Inflammatory macrophage treated with lipopolysaccharide for 4 hours (primary cell): ENCODE measurements around the gene CUTA.

Experiments used
- DNase-seq: peaks from one replicate; pipeline ENCODE4 v3.0.0-alpha.2; 2020

The CUTA gene

GRCh38 chr6:33438978-33439594, 21.2 kb upstream of the CUTA start:
- DNase-seq, result no peak

GRCh38 chr6:33437666-33438065, 19.8 kb upstream of the CUTA start:
- no peak for DNase-seq

- DNase-seq, result peak; percentile 72
These were observed 17.1 kb upstream of the CUTA start for GRCh38 chr6:33434961-33435360.

- DNase-seq, result no peak
These were observed 15.8 kb upstream of the CUTA start for GRCh38 chr6:33433544-33434191.

- no peak for DNase-seq
These were observed 15.2 kb upstream of the CUTA start for GRCh38 chr6:33433001-33433543.

DNA sequence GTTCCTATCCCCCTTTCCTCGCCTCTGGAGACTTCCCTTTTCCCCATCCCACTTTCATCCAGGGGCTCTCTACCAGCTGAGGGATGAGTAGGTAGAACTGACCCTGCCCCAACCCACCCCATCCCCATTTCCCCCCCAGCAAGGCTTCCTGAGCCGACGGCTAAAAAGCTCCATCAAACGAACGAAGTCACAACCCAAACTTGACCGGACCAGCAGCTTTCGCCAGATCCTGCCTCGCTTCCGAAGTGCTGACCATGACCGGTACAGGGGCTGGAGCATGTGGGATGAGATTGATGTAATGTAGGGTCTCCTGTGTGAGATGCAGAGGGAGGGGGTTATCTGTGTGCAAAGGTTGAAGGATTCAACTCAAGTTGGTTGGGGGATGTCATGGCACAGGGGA, 14.6 kb upstream of the CUTA start:
- no peak for DNase-seq

- no peak for DNase-seq
These were observed 14.1 kb upstream of the CUTA start for GRCh38 chr6:33431880-33432541.

DNA sequence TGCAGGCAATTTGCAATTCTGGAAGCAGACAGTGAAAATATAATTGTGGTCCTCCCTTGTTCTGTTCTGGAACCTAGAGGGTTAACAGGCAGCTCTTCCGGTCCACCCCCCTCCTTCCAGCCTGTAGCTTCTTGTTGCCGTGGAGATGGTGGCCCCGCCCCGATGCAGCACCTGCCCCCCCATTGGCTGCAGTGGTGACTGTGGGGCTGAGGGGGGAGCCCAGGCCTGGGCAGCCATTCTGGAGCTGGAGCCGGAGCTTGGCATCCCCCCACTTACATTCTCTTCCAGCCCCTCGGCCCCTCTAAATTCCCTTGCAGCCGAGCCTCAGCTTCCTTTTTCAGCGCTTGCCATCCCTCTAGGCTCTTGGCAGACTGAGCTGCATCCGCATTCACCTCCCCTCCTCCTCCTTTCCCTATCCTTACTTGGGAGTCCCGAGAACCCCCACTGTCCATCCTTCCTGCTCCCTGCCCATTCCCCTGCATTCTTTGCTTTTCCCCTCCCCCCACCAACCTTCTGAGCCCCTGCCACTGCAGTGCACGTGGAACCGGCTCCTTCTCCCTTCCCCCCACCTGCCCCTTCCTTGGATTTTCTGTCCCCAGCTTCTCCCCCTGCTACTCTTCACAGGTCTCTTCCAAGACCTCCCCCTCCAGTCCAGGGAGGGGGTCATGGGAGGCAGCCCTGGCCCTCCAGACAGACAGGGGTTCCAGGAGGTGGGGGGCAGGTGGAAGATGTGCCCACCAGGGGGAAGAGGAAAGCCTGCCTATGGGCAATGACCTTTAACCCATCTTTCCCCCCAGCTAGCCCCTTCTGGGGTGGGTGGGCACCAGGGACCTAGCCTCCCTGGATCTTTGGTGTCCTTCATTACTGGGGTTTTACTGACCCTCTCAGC, 13.3 kb upstream of the CUTA start:
- peak; percentile 35 for DNase-seq

- DNase-seq, result no peak
These were observed 12.4 kb upstream of the CUTA start for GRCh38 chr6:33430334-33430733.

DNA sequence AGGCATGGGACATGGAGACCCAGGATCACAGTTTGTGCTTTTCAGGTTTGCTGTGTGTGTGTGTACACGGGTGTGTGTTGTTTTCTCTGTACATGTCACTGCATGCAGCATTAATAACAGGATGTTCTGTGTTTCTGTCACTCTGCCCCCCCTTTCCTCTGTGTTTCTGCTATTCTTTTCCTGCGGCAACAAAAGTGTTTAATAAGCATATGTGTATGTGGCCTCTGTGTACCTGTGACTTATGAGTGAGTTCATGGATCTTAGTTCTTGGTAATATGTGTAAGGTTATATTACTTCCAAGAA, 11.8 kb upstream of the CUTA start:
- DNase-seq, result no peak

DNA sequence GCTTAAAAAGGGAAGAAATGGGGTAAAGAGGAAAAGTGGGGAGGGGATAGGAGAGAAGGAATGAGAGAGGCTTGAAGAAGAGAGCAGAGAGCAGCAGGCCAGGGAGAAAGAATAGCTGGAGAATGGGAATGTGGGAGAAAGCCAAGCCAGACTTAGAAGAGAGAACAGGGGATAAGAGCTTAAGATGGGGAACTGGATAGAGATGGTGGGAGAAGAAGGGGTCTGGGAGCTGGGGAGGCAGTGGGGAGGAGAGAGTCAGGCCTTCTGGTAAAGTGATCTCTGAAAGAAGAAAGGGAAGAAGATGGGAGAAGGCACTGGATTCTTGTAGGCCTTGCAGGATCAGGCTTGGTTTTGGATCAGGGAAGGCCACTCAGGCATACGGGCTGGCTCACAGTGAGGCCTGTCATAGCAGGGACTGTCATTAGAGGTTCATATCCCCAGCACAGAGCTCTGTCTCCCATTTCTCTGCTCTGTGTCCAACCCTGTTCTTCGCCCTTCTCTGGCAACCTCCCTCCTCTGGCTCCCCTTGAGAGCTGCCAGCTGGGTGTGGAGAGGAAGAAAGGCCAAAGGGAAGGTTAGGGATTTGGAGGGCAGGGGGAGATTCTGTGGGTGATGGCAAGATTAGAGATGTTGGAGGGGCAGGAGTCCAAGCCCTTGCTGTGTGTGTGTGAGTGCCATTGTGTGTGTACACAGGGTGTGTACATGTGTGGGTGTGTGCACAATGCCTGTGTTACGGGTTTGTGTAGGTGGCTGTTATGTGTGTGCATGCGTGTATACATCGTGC, 11.3 kb upstream of the CUTA start:
- no peak for DNase-seq

DNA sequence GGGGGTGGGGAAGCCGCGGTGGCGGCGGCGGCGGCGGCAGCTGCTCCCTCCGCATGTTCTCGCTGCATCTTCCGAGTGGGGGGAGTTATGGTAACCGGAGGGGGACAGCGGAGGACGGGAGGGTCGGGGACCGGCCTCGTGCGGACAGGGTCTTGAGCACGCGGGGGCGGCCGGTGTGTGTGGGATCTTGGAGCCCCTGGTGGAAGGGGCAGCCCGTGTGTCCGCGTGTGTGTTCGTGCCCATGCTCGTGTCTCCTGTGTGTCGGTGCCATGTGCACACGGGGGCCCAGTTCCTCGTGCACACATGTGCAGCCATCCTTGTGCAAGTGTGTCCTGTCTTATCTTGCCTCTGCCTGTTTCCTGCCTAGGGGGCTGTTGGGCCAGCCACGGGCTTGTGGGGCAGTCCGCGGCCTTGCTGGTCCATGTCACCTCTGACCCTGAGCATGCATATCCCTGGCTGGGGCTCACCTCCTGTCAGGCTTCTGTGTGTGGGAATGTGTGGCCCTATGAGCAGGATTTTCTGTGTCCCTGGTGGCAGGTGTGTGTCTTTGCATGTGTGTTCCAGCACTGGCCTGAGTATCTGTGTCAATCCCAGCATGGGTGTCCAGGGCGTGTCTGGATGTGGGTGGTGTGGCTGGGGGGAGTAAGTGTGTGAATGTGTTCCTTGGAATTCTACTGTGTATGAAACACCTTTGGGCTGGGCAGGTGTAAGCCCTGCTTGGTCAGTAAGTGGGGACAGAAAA, 10.5 kb upstream of the CUTA start:
- DNase-seq, result peak; percentile 22

DNA sequence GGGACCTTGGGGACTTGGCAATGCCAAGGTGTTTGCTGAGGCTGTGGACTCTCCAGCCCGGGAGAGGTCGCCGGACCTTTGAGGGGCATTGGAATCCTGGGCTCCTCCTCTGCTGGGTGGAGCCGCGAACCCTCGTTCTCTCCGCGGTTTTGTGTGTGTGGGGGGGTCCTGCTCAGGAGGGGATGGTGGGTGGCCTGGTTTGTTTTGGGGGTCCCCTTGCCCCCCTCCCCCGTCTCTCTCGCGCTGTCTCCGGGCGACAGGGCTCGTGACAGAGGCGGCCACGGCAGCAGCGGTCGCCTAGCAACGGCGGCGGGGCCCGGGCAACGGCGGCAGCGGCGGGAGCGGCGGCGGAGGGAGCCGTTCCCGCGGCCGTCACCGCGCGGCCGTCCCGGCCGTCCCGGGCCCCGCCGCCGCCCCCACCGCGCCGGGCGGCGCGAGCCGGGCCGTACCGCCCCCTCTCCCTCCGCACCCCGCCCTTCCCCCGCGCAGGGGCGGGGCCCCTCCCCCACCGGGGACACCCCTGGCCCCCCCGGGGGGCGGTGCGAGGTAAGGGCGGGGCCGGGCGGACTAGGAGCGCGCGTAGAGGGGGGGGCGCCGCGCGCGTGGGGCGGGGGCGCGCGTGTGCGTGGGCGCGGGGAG, 9.8 kb upstream of the CUTA start:
- DNase-seq, result peak; percentile 29

- DNase-seq, result no peak
These were observed 8.9 kb upstream of the CUTA start for GRCh38 chr6:33426590-33427511.

DNA sequence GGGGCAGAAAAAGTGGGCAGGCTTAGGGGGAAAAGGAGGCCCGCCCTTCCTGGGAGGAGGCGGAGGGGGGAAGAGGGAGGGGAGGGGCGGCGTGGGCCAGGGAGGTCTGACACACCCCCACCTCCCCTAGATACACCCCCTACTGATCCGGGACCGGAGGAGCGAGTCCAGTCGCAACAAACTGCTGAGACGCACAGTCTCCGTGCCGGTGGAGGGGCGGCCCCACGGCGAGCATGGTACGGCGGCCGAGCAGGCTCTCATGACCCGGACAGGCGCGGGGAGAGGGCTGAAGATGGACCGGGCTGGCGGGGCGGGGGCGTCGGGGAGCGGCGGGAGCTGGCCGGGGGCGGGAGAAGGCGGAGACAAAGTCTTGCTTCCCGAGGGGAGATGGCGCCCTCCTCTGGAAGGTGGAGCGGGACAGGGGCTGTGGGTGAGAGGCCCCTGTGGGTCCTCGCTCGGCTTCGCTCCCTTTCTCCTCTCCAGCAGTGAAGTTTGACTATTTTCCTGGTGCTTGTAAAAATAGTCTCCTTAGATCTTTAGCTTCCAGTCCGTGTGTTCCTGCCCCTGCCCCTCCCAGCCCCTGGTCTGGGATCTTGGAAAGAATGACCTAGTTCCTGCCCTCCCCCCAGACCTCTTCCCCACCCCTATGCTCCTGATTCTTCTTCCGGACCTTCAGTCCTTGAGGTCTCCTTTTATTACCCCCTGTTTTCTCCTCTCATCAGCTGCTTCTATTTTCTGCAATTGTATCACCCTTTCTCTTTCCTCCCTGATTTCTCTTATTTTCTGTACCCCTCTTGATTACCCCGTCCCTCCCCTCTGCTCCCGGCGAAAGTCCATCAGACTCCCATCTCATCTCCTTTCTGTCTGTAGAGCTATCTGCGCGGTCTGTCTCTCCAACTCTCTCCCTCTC, 8.0 kb upstream of the CUTA start:
- DNase-seq, result peak; percentile 59

GRCh38 chr6:33424855-33425667, 7.2 kb upstream of the CUTA start:
- peak; percentile 24 for DNase-seq

GRCh38 chr6:33423777-33424176, 5.9 kb upstream of the CUTA start:
- no peak for DNase-seq

- no peak for DNase-seq
These were observed 3.4 kb upstream of the CUTA start for GRCh38 chr6:33421344-33421643.
